ENCODE results near the gene RABL2B.
"Not testable (repeated sequence)": the region's sequence is repeated elsewhere in the genome, so short reads cannot be mapped to it uniquely, and the experiment has no call there.

The RABL2B gene

GRCh38 chr22:50783033-50783879 lies at the start of gene RABL2B:
Gene RABL2B, minus strand, starts transcription at chr22:50783636. Its CDS starts 1,342 bp downstream, at chr22:50782294.
- not testable (repeated sequence) for DNase-seq

GRCh38 chr22:50786936-50787335 lies 3.5 kb upstream of the RABL2B start:
- not testable (repeated sequence) for DNase-seq

- not testable (repeated sequence) for DNase-seq
Observed at GRCh38 chr22:50785289-50785688, 1.9 kb upstream of the RABL2B start.

GRCh38 chr22:50783880-50784276 lies 442 bp upstream of the RABL2B start:
- not testable (repeated sequence) for DNase-seq

GRCh38 chr22:50782253-50782652 lies 1.2 kb downstream of the RABL2B start:
- not testable (repeated sequence) for DNase-seq

GRCh38 chr22:50780244-50780643 lies 3.2 kb downstream of the RABL2B start:
- DNase-seq: not testable (repeated sequence)

- not testable (repeated sequence) for DNase-seq
Observed at GRCh38 chr22:50777631-50778030, 5.8 kb downstream of the RABL2B start.

- DNase-seq: not testable (repeated sequence)
Observed at GRCh38 chr22:50775132-50775531, 8.3 kb downstream of the RABL2B start.

GRCh38 chr22:50764288-50764687 lies 19.1 kb downstream of the RABL2B start:
- DNase-seq: not testable (repeated sequence)

GRCh38 chr22:50761829-50762228 lies 21.6 kb downstream of the RABL2B start:
- not testable (repeated sequence) for DNase-seq

GRCh38 chr22:50759597-50760341 lies 23.7 kb downstream of the RABL2B start:
- not testable (repeated sequence) for DNase-seq

GRCh38 chr22:50756949-50757491 lies 26.4 kb downstream of the RABL2B start:
- DNase-seq: not testable (repeated sequence)

- DNase-seq: not testable (repeated sequence)
Observed at GRCh38 chr22:50756406-50756805, 27.0 kb downstream of the RABL2B start.

GRCh38 chr22:50755251-50755650 lies 28.2 kb downstream of the RABL2B start:
- not testable (repeated sequence) for DNase-seq

- not testable (repeated sequence) for DNase-seq
Observed at GRCh38 chr22:50749302-50750074, 33.9 kb downstream of the RABL2B start.

GRCh38 chr22:50748630-50749029 lies 34.8 kb downstream of the RABL2B start:
- DNase-seq: not testable (repeated sequence)

- DNase-seq: not testable (repeated sequence)
Observed at GRCh38 chr22:50747521-50747920, 35.9 kb downstream of the RABL2B start.

- DNase-seq: not testable (repeated sequence)
Observed at GRCh38 chr22:50744424-50744823, 39.0 kb downstream of the RABL2B start.

GRCh38 chr22:50740714-50741113 lies 42.7 kb downstream of the RABL2B start:
- not testable (repeated sequence) for DNase-seq

- no peak for DNase-seq
Observed at GRCh38 chr22:50739894-50740293, 43.5 kb downstream of the RABL2B start.

- DNase-seq: no peak
Observed at GRCh38 chr22:50739279-50739691, 44.2 kb downstream of the RABL2B start.

- no peak for DNase-seq
Observed at GRCh38 chr22:50738649-50739227, 44.7 kb downstream of the RABL2B start.

All from NCI-H1092 (cell line).